Measurements from ENCODE around the gene RCOR1.
"Not testable (repeated sequence)": the region's sequence is repeated elsewhere in the genome, so short reads cannot be mapped to it uniquely, and the experiment has no call there.

RCOR1 gene

GRCh38 chr14:102571478-102572042 lies 20.9 kb upstream of the RCOR1 start:
- DNase-seq = no peak

GRCh38 chr14:102573161-102573560 lies 19.3 kb upstream of the RCOR1 start:
- not testable (repeated sequence) for DNase-seq

GRCh38 chr14:102573591-102574046 lies 18.8 kb upstream of the RCOR1 start:
- no peak for DNase-seq

- DNase-seq = peak; percentile 55
These were observed 17.9 kb upstream of the RCOR1 start for GRCh38 chr14:102574281-102575159.

- DNase-seq = no peak
These were observed 17.1 kb upstream of the RCOR1 start for GRCh38 chr14:102575160-102575845.

GRCh38 chr14:102575846-102576428 lies 16.5 kb upstream of the RCOR1 start:
- not testable (repeated sequence) for DNase-seq

- DNase-seq = no peak
These were observed 13.6 kb upstream of the RCOR1 start for GRCh38 chr14:102578821-102579220.

- no peak for DNase-seq
These were observed 12.5 kb upstream of the RCOR1 start for GRCh38 chr14:102579696-102580549.

- DNase-seq = no peak
These were observed 11.8 kb upstream of the RCOR1 start for GRCh38 chr14:102580550-102581110.

- DNase-seq = no peak
These were observed 11.3 kb upstream of the RCOR1 start for GRCh38 chr14:102581193-102581592.

- DNase-seq = no peak
These were observed 8.7 kb upstream of the RCOR1 start for GRCh38 chr14:102583726-102584125.

- DNase-seq = no peak
These were observed 7.3 kb upstream of the RCOR1 start for GRCh38 chr14:102584871-102585869.

GRCh38 chr14:102586420-102587104 lies 5.9 kb upstream of the RCOR1 start:
- no peak for DNase-seq

GRCh38 chr14:102588821-102589220 lies 3.6 kb upstream of the RCOR1 start:
- DNase-seq = no peak

- no peak for DNase-seq
These were observed 2.6 kb upstream of the RCOR1 start for GRCh38 chr14:102589761-102590290.

- peak; percentile 62 for DNase-seq
These were observed 1.8 kb upstream of the RCOR1 start for GRCh38 chr14:102590667-102591099.

GRCh38 chr14:102591372-102591943 lies 991 bp upstream of the RCOR1 start:
- DNase-seq = peak; percentile 82

GRCh38 chr14:102592763-102593060 lies 263 bp downstream of the RCOR1 start:
- no peak for DNase-seq

GRCh38 chr14:102593061-102593824 lies 794 bp downstream of the RCOR1 start:
- peak; percentile 69 for DNase-seq

All from right hindlimb (tissue), 1 donor.